ENCODE measurements around the gene EXOC7.

Gene EXOC7

GRCh38 chr17:76076765-76077583 lies 26.6 kb downstream of the EXOC7 start:
- TF ChIP-seq CTCF (IDR thresholded peaks at IDR 0.05; ENCODE audit: low read depth, low read length): no peak
- Histone ChIP-seq H3K4me3 (ENCODE audit: low read depth, low read length) (peak overlapping the region; percentile 21), H3K36me3 (peaks cover 3% of the 10 kb centered on the region; the same call in 1 of the 2 replicates), H3K27me3 (ENCODE audit: insufficient read depth, low read depth, severe bottlenecking) (peaks cover 25% of the 10 kb centered on the region), H3K9me3 (ENCODE audit: severe bottlenecking) (peaks cover 3% of the 10 kb centered on the region), H3K27ac (no peak overlapping the region)
- no peak for DNase-seq

GRCh38 chr17:76076146-76076764 lies 27.3 kb downstream of the EXOC7 start:
- Histone ChIP-seq H3K27ac (no peak overlapping the region), H3K27me3 (ENCODE audit: insufficient read depth, low read depth, severe bottlenecking) (peaks cover 25% of the 10 kb centered on the region), H3K4me3 (ENCODE audit: low read depth, low read length) (peak overlapping the region; percentile 21), H3K9me3 (ENCODE audit: severe bottlenecking) (peaks cover 3% of the 10 kb centered on the region), H3K36me3 (no peaks in the 10 kb centered on the region; the same call in 1 of the 2 replicates)
- DNase-seq: no peak
- TF ChIP-seq CTCF (IDR thresholded peaks at IDR 0.05; ENCODE audit: low read depth, low read length): no peak

GRCh38 chr17:76075364-76076145 lies 28.0 kb downstream of the EXOC7 start:
- peak overlapping the region; percentile 21 for H3K4me3 ChIP-seq (ENCODE audit: low read depth, low read length)
- peaks cover 3% of the 10 kb centered on the region for H3K36me3 ChIP-seq
- H3K9me3 ChIP-seq (ENCODE audit: severe bottlenecking): peaks cover 3% of the 10 kb centered on the region
- DNase-seq: no peak
- TF ChIP-seq CTCF (IDR thresholded peaks at IDR 0.05; ENCODE audit: low read depth, low read length): peak; percentile 56; the same call in 1 of the 2 replicates
- no peak overlapping the region for H3K27ac ChIP-seq
- peaks cover 25% of the 10 kb centered on the region for H3K27me3 ChIP-seq (ENCODE audit: insufficient read depth, low read depth, severe bottlenecking)

- H3K36me3 ChIP-seq: peaks cover 9% of the 10 kb centered on the region
- peaks cover 3% of the 10 kb centered on the region for H3K9me3 ChIP-seq (ENCODE audit: severe bottlenecking)
- peaks cover 25% of the 10 kb centered on the region for H3K27me3 ChIP-seq (ENCODE audit: insufficient read depth, low read depth, severe bottlenecking)
- DNase-seq: no peak
- no peak within 1 kb of the TSS for H3K27ac ChIP-seq
- no peak for TF ChIP-seq CTCF (IDR thresholded peaks at IDR 0.05; ENCODE audit: low read depth, low read length)
- peak within 1 kb of the TSS; percentile 21 for H3K4me3 ChIP-seq (ENCODE audit: low read depth, low read length)
Measured at GRCh38 chr17:76074390-76075363, 28.9 kb downstream of the EXOC7 start, which contains the start of gene GALR2. GALR2 (plus strand) TSS chr17:76074781; CDS start chr17:76074884, 103 bp downstream.
